ENCODE measurements around the gene KCNJ5. TPM values are rescaled to one million over a fixed set of nuclear protein-coding genes. Genes with fewer than 3 reads are reported as not detected.
A peak's percentile ranks its signal among the peaks of the same experiment; 100 is the strongest.

KCNJ5 gene
- total RNA-seq, 4 donors from 2014 or later = 0.26 to 0.36 TPM; not detected in 2

DNA sequence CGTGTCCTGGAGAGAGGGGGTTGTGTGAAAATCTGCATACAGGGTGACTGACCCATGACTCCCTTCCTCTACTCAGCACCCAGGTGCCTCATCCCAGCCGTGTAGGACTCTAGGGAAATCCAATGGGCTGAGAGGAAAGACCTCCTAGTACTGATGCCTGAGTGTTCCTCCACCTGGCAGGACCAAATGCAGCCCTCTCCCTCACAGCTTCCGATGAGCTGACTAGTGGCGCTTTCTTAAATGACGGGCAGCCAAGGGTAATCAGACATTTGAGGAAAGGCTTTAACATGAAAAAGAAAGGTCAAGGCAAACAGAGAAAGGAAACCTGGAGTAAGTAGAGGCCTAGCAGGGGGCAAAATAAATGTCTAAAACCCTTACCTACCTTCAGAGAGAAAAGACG is 19.1 kb upstream of the KCNJ5 start:
- no peak for DNase-seq (ENCODE audit: low spot score in 2 of 2)
- Histone ChIP-seq H3K27ac (no peak overlapping the region), H3K9me3 (no peaks in the 10 kb centered on the region), H3K4me3 (no peak overlapping the region), H3K4me1 (no peaks in the 10 kb centered on the region), H3K36me3 (no peaks in the 10 kb centered on the region), H3K27me3 (no peaks in the 10 kb centered on the region)
- TF ChIP-seq POLR2AphosphoS5 (IDR thresholded peaks at IDR 0.05) (no peak), POLR2A (IDR thresholded peaks at IDR 0.05) (no peak), EP300 (IDR thresholded peaks at IDR 0.05) (no peak), CTCF (IDR thresholded peaks at IDR 0.05) (no peak)
- WGBS = 88% methylated on average over 4 of the region's 6 CpGs

GRCh38 chr11:128872594-128872993 is 18.6 kb upstream of the KCNJ5 start:
- Histone ChIP-seq H3K27ac (no peak overlapping the region), H3K36me3 (no peaks in the 10 kb centered on the region), H3K9me3 (no peaks in the 10 kb centered on the region), H3K27me3 (no peaks in the 10 kb centered on the region), H3K4me1 (no peaks in the 10 kb centered on the region), H3K4me3 (no peak overlapping the region)
- no peak for TF ChIP-seq CTCF (IDR thresholded peaks at IDR 0.05)
- no peak for TF ChIP-seq POLR2A (IDR thresholded peaks at IDR 0.05)
- no peak for TF ChIP-seq POLR2AphosphoS5 (IDR thresholded peaks at IDR 0.05)
- no peak for TF ChIP-seq EP300 (IDR thresholded peaks at IDR 0.05)
- WGBS = 77% methylated on average over 3 of the region's 3 CpGs
- no peak for DNase-seq (ENCODE audit: low spot score in 2 of 2)

- Histone ChIP-seq H3K27ac (no peak overlapping the region), H3K4me3 (no peak overlapping the region), H3K9me3 (no peaks in the 10 kb centered on the region), H3K4me1 (no peaks in the 10 kb centered on the region), H3K27me3 (peaks cover 3% of the 10 kb centered on the region), H3K36me3 (no peaks in the 10 kb centered on the region)
- peak in 1 of 2 donors; percentile 18 for DNase-seq (ENCODE audit: low spot score in 2 of 2)
- WGBS = 77% methylated on average over 3 of the region's 3 CpGs
- TF ChIP-seq POLR2AphosphoS5 (IDR thresholded peaks at IDR 0.05) = no peak
- TF ChIP-seq POLR2A (IDR thresholded peaks at IDR 0.05) = no peak
- TF ChIP-seq CTCF (IDR thresholded peaks at IDR 0.05) = no peak
- TF ChIP-seq EP300 (IDR thresholded peaks at IDR 0.05) = no peak
Observed at GRCh38 chr11:128874427-128874826, 16.7 kb upstream of the KCNJ5 start.

GRCh38 chr11:128876133-128876650 is 15.0 kb upstream of the KCNJ5 start:
- DNase-seq (ENCODE audit: low spot score in 2 of 2) = peak in 1 of 2 donors; percentile 73
- H3K4me3 ChIP-seq = no peak overlapping the region
- 87% methylated on average over 22 of the region's 22 CpGs for WGBS
- TF ChIP-seq EP300 (IDR thresholded peaks at IDR 0.05) (no peak), CTCF (IDR thresholded peaks at IDR 0.05) (no peak), POLR2AphosphoS5 (IDR thresholded peaks at IDR 0.05) (no peak), POLR2A (IDR thresholded peaks at IDR 0.05) (no peak)
- no peak overlapping the region for H3K27ac ChIP-seq
- no peaks in the 10 kb centered on the region for H3K9me3 ChIP-seq
- peaks cover 3% of the 10 kb centered on the region for H3K27me3 ChIP-seq
- no peaks in the 10 kb centered on the region for H3K4me1 ChIP-seq
- H3K36me3 ChIP-seq = no peaks in the 10 kb centered on the region

DNA sequence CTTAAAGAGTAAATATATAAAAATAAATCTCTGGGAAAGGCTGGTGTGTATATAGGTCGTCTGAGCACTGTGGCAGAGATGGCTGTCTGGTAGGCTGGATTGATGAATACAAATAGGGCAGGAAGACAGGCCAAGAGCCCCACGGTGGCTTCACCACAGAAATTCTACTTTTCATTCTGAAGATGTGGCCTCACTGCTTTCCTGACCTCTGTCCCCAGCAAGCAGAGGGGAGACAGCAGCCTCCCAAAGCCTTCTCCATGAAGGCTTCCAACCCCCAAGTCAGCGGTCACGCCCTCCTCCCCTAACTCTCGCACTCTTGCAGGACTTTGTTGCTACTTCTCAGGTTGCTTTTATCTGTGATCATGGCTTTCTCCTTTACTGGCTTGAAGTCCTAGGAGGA is 13.4 kb upstream of the KCNJ5 start:
- H3K27me3 ChIP-seq = peaks cover 5% of the 10 kb centered on the region
- H3K4me1 ChIP-seq = no peaks in the 10 kb centered on the region
- TF ChIP-seq CTCF (IDR thresholded peaks at IDR 0.05) (no peak), POLR2A (IDR thresholded peaks at IDR 0.05) (no peak), POLR2AphosphoS5 (IDR thresholded peaks at IDR 0.05) (no peak), EP300 (IDR thresholded peaks at IDR 0.05) (no peak)
- 87% methylated on average over 5 of the region's 5 CpGs for WGBS
- H3K9me3 ChIP-seq = no peaks in the 10 kb centered on the region
- H3K4me3 ChIP-seq = no peak overlapping the region
- no peaks in the 10 kb centered on the region for H3K36me3 ChIP-seq
- DNase-seq (ENCODE audit: low spot score in 2 of 2) = no peak
- H3K27ac ChIP-seq = no peak overlapping the region
